Measurements from ENCODE around the gene MYO5B. TPM values are rescaled to one million over a fixed set of nuclear protein-coding genes. Genes with fewer than 3 reads are reported as not detected.

Gene MYO5B
- total RNA-seq, 5 donors from 2014 or later (not counting 1 experiment from before 2014, with no cell fraction given): 0.09 to 0.72 (median 0.50) TPM; not detected in 2

DNA sequence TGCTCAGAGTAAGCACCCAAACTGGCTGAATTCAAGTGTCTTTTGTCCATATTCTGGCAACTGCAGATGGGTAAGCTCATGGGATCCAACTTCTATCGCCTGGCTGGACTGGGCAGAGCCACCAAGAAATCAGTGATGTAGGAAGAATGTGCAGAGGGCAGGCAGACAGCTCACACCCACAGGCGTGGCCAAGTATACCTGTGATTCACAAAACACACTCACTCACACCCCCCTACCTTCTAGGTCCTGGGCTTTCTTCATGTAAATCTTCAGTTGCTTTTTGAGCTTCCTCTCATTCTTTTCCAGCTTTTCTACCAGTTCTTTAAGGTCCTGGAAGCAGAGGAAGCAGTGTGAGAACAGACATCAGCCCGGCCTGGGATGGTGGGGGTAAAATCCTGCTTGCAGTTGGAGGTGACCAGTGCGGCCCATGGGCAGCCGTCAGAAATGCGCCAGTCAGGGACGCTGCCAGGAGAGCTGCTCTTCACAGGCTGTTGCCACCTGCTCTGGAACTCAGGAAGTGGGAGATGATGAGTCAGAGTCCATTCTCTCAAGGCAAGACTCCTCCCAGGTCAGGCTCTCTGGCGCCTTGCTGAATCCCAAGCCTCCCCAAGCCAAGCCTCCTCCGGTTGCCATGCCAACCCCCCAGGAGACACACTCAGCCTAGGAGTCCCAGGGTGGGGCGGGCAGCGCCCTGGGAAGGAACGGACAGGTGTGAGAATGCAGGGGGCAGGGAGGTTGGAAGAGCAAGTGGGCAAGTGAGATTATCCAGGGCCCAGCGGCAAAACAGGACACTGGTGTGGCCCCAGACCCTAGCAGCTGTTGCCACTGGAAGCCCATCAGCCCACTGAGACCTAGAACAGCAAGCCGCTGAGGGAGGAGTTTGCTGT is 345.4 kb downstream of the MYO5B start:
- no peak overlapping the region for H3K27ac Mint-ChIP-seq
- DNase-seq (no peak), ATAC-seq (replicated peaks in 1 of 4) (no peak)
- no peaks in the 10 kb centered on the region for H3K4me1 Mint-ChIP-seq
- Histone ChIP-seq H3K4me1 (ENCODE audit: control insufficient read depth in 1 of 2, extremely low read depth in 1 of 2, insufficient read depth in 2 of 2, low read length in 2 of 2) (no peaks in the 10 kb centered on the region), H3K27me3 (replicated peaks in 1 of 2; ENCODE audit: control insufficient read depth in 2 of 2, extremely low read depth in 1 of 2, insufficient read depth in 2 of 2, low read length in 1 of 2) (peaks cover 0 to 45% of the 10 kb centered on the region in 2 experiments), H3K9me3 (no peaks in the 10 kb centered on the region), H3K36me3 (ENCODE audit: control insufficient read depth in 2 of 2, extremely low read depth in 1 of 2, insufficient read depth in 1 of 2, low read length in 1 of 2) (no peaks in the 10 kb centered on the region), H3K27ac (ENCODE audit: low read length) (no peak overlapping the region), H3K4me3 (ENCODE audit: control insufficient read depth in 1 of 2, extremely low read depth in 1 of 2, low read length in 1 of 2) (no peak overlapping the region)
- ChIA-PET POLR2A (interaction anchor here in 1 of 2 donors (0.7 kb wide), 1 partner anchor 478 kb away, joined by 3 read pairs; no protein-coding TSS in a partner anchor), CTCF (no interaction called here)
- WGBS (ENCODE audit: insufficient coverage): 65% methylated on average over 9 of the region's 14 CpGs
- H3K9me3 Mint-ChIP-seq: no peaks in the 10 kb centered on the region
- no peaks in the 10 kb centered on the region for H3K36me3 Mint-ChIP-seq
- H3K4me3 Mint-ChIP-seq: no peak overlapping the region
- H3K27me3 Mint-ChIP-seq: peaks cover 16 to 23% of the 10 kb centered on the region in 2 donors

DNA sequence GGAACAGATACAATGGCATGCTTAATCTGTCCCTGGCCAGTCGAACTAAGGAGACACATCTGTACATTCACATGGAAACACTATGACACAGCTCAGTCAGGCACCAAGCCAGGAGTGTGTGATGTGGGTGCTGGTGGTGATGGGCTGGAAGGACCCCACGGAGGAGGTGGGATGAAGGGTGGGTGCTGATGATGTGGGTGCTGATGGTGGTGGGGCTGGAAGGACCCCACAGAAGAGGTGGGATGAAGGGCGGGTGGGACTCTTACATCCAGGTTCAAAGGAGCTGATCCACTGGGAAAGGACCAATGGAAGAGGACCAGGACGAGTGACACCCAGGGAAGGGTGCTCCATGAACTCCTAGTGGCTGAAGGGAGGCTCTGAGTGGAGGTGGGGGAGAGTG is 346.8 kb downstream of the MYO5B start:
- POLR2A ChIA-PET: no interaction called here
- CTCF ChIA-PET: interaction anchor here in 1 of 2 donors (1.2 kb wide), 1 partner anchor 11 kb away, joined by 3 read pairs; no protein-coding TSS in a partner anchor
- Histone ChIP-seq H3K4me3 (ENCODE audit: control insufficient read depth in 1 of 2, extremely low read depth in 1 of 2, low read length in 1 of 2) (no peak overlapping the region), H3K27ac (ENCODE audit: low read length) (no peak overlapping the region), H3K9me3 (no peaks in the 10 kb centered on the region), H3K27me3 (replicated peaks in 1 of 2; ENCODE audit: control insufficient read depth in 2 of 2, extremely low read depth in 1 of 2, insufficient read depth in 2 of 2, low read length in 1 of 2) (peaks cover 0 to 49% of the 10 kb centered on the region in 2 experiments), H3K36me3 (ENCODE audit: control insufficient read depth in 2 of 2, extremely low read depth in 1 of 2, insufficient read depth in 1 of 2, low read length in 1 of 2) (no peaks in the 10 kb centered on the region), H3K4me1 (ENCODE audit: control insufficient read depth in 1 of 2, extremely low read depth in 1 of 2, insufficient read depth in 2 of 2, low read length in 2 of 2) (peaks cover 0 to 4% of the 10 kb centered on the region in 2 experiments)
- no peak for ATAC-seq (replicated peaks in 1 of 4)
- Mint-ChIP-seq H3K36me3 (no peaks in the 10 kb centered on the region), H3K4me1 (no peaks in the 10 kb centered on the region), H3K27me3 (peaks cover 16 to 23% of the 10 kb centered on the region in 2 donors), H3K9me3 (no peaks in the 10 kb centered on the region), H3K4me3 (no peak overlapping the region), H3K27ac (no peak overlapping the region)
- whole genome bisulfite sequencing (ENCODE audit: insufficient coverage): 73% methylated on average over 3 of the region's 4 CpGs
- no peak for DNase-seq

DNA sequence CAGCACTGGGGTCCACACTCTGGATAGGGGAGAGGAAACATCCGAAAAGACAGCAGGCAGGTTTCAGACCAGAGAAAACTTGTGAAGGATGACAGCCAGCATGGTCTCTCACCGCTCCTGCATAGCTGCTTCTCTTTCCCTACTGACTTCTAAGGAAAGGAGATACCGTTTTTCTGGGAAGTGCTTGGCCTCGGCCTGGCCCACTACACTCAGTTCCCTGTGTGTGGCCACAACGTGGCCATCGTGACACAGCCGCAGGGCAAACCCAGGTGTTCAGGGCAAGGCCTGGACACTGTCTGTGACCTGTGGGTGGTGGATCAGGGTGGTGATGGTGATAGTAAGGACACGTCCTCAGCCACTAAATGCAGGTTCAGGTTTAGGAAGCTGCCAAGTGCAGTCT is 347.4 kb downstream of the MYO5B start:
- H3K4me3 Mint-ChIP-seq: no peak overlapping the region
- peaks cover 16 to 23% of the 10 kb centered on the region in 2 donors for H3K27me3 Mint-ChIP-seq
- H3K9me3 Mint-ChIP-seq: no peaks in the 10 kb centered on the region
- H3K36me3 Mint-ChIP-seq: no peaks in the 10 kb centered on the region
- Histone ChIP-seq H3K9me3 (no peaks in the 10 kb centered on the region), H3K4me1 (ENCODE audit: control insufficient read depth in 1 of 2, extremely low read depth in 1 of 2, insufficient read depth in 2 of 2, low read length in 2 of 2) (peaks cover 0 to 4% of the 10 kb centered on the region in 2 experiments), H3K27me3 (replicated peaks in 1 of 2; ENCODE audit: control insufficient read depth in 2 of 2, extremely low read depth in 1 of 2, insufficient read depth in 2 of 2, low read length in 1 of 2) (peaks cover 0 to 49% of the 10 kb centered on the region in 2 experiments), H3K36me3 (ENCODE audit: control insufficient read depth in 2 of 2, extremely low read depth in 1 of 2, insufficient read depth in 1 of 2, low read length in 1 of 2) (no peaks in the 10 kb centered on the region), H3K4me3 (ENCODE audit: control insufficient read depth in 1 of 2, extremely low read depth in 1 of 2, low read length in 1 of 2) (no peak overlapping the region), H3K27ac (ENCODE audit: low read length) (no peak overlapping the region)
- ChIA-PET CTCF (interaction anchor here in 1 of 2 donors (1.2 kb wide), 1 partner anchor 11 kb away, joined by 3 read pairs; no protein-coding TSS in a partner anchor), POLR2A (no interaction called here)
- 89% methylated on average over 7 of the region's 8 CpGs for WGBS (ENCODE audit: insufficient coverage)
- DNase-seq: no peak
- no peaks in the 10 kb centered on the region for H3K4me1 Mint-ChIP-seq
- ATAC-seq (replicated peaks in 1 of 4): no peak
- H3K27ac Mint-ChIP-seq: no peak overlapping the region

DNA sequence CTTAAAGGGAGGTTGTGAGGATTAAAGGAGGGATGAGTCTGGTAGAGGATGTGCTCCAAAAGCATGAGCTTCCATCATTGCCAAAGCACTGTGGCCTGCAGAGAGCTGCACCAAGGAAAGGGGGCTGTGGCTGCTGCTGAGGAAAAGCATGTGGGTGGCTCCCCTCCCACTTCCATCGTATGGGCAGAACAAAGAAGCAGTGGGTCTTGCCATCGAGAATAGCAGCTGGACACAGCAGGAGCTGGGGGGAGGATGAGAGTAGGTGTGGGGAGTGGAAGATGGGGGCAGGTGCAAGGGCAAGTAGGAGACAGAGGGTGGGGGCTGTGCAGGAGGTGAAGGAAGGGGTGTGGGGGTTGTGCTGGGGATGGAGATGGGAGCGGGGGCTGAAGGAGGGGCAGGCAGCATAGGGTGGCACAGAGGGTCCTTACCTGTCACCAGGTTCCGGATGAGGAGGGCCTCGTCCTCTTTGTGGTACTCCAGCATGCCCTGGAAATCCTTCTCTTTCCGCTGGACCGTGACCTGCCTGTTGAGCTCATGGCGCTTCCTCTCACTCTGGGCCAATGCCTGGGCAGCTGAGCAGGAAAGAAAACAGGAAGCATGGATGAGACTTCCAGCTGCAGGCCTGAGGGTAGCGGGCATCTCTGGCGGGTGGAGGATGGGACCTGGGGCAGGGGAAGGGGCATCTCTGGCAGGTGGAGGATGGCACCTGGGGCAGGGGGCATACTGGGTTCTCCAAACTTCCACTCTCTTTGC is 348.1 kb downstream of the MYO5B start:
- Mint-ChIP-seq H3K36me3 (no peaks in the 10 kb centered on the region), H3K4me1 (no peaks in the 10 kb centered on the region), H3K27ac (no peak overlapping the region), H3K27me3 (peaks cover 16 to 23% of the 10 kb centered on the region in 2 donors), H3K9me3 (no peaks in the 10 kb centered on the region), H3K4me3 (no peak overlapping the region)
- no peaks in the 10 kb centered on the region for H3K9me3 ChIP-seq
- ATAC-seq (replicated peaks in 1 of 4) (no peak), DNase-seq (no peak)
- ChIA-PET CTCF (no interaction called here), POLR2A (interaction anchor here in 1 of 2 donors (0.5 kb wide), 1 partner anchor 63 kb away, joined by 3 read pairs; no protein-coding TSS in a partner anchor)
- no peak overlapping the region for H3K27ac ChIP-seq (ENCODE audit: low read length)
- H3K27me3 ChIP-seq (replicated peaks in 1 of 2; ENCODE audit: control insufficient read depth in 2 of 2, extremely low read depth in 1 of 2, insufficient read depth in 2 of 2, low read length in 1 of 2): peaks cover 0 to 49% of the 10 kb centered on the region in 2 experiments
- 90% methylated on average over 7 of the region's 10 CpGs for WGBS (ENCODE audit: insufficient coverage)
- peaks cover 0 to 4% of the 10 kb centered on the region in 2 experiments for H3K4me1 ChIP-seq (ENCODE audit: control insufficient read depth in 1 of 2, extremely low read depth in 1 of 2, insufficient read depth in 2 of 2, low read length in 2 of 2)
- H3K4me3 ChIP-seq (ENCODE audit: control insufficient read depth in 1 of 2, extremely low read depth in 1 of 2, low read length in 1 of 2): no peak overlapping the region
- H3K36me3 ChIP-seq (ENCODE audit: control insufficient read depth in 2 of 2, extremely low read depth in 1 of 2, insufficient read depth in 1 of 2, low read length in 1 of 2): no peaks in the 10 kb centered on the region

DNA sequence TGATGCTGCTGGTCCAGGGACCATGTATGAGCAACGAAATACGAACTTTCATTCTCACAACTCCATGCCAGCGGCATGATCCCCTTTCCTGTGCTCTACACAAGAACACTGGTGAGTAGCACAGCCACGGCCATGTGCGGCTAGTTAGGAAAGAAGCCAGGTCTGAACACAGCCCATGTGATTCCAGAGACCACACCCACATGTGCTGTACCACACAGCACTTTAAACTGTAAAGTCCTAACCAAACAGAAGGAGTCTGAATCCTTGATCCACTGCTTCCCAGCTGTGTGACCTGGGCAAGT is 348.6 kb downstream of the MYO5B start:
- Mint-ChIP-seq H3K27me3 (peaks cover 16 to 23% of the 10 kb centered on the region in 2 donors), H3K4me3 (no peak overlapping the region), H3K27ac (no peak overlapping the region), H3K9me3 (no peaks in the 10 kb centered on the region), H3K36me3 (no peaks in the 10 kb centered on the region), H3K4me1 (no peaks in the 10 kb centered on the region)
- POLR2A ChIA-PET: no interaction called here
- no peak overlapping the region for H3K27ac ChIP-seq (ENCODE audit: low read length)
- H3K36me3 ChIP-seq (ENCODE audit: control insufficient read depth in 2 of 2, extremely low read depth in 1 of 2, insufficient read depth in 1 of 2, low read length in 1 of 2): no peaks in the 10 kb centered on the region
- 89% methylated on average over 5 of the region's 5 CpGs for WGBS (ENCODE audit: insufficient coverage)
- no peak overlapping the region for H3K4me3 ChIP-seq (ENCODE audit: control insufficient read depth in 1 of 2, extremely low read depth in 1 of 2, low read length in 1 of 2)
- no peaks in the 10 kb centered on the region for H3K9me3 ChIP-seq
- ATAC-seq (replicated peaks in 1 of 4) (no peak), DNase-seq (no peak)
- peaks cover 0 to 49% of the 10 kb centered on the region in 2 experiments for H3K27me3 ChIP-seq (replicated peaks in 1 of 2; ENCODE audit: control insufficient read depth in 2 of 2, extremely low read depth in 1 of 2, insufficient read depth in 2 of 2, low read length in 1 of 2)
- H3K4me1 ChIP-seq (ENCODE audit: control insufficient read depth in 1 of 2, extremely low read depth in 1 of 2, insufficient read depth in 2 of 2, low read length in 2 of 2): peaks cover 0 to 4% of the 10 kb centered on the region in 2 experiments
- CTCF ChIA-PET: no interaction called here

DNA sequence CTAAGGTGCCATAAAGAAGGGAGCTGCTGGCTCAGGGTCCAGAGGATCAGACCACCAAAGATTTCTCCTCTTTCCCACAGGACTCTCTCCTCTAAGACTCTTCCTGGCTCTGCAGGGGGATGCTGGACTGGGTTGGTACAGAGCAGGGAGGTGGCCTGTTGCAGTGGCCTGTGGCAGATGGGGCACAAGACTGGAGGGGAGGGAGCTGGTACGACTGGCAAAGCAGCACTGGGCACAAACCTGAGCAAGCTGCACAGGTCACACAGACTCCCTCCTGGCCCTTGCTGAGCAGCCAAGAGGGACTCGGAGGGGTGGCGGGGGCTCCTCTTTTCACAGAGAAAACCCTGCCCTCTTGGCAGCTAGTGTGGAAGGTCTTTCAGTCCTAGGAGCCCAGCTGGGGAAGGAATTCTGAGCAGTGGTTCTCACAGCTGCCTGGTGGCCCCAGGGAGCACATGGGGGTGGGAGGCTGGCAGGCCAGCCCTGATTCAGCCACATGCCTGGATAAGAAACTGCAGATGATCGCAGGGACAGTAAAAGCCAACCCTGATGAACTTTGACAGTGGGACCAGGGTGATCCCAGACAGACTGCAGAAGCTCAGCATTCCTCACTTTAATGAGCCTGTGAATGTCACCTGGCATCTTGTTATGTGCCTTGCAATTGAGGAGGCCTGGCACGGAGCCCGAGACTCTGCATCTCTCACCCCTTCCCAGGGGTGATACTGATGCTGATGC is 349.2 kb downstream of the MYO5B start:
- H3K4me1 Mint-ChIP-seq: no peaks in the 10 kb centered on the region
- ChIA-PET CTCF (no interaction called here), POLR2A (interaction anchor here in 1 of 2 donors (0.6 kb wide), 1 partner anchor 192 kb away, joined by 3 read pairs; no protein-coding TSS in a partner anchor)
- Histone ChIP-seq H3K9me3 (no peaks in the 10 kb centered on the region), H3K4me1 (ENCODE audit: control insufficient read depth in 1 of 2, extremely low read depth in 1 of 2, insufficient read depth in 2 of 2, low read length in 2 of 2) (peaks cover 0 to 4% of the 10 kb centered on the region in 2 experiments), H3K27ac (ENCODE audit: low read length) (no peak overlapping the region), H3K4me3 (ENCODE audit: control insufficient read depth in 1 of 2, extremely low read depth in 1 of 2, low read length in 1 of 2) (no peak overlapping the region), H3K27me3 (replicated peaks in 1 of 2; ENCODE audit: control insufficient read depth in 2 of 2, extremely low read depth in 1 of 2, insufficient read depth in 2 of 2, low read length in 1 of 2) (peaks cover 0 to 49% of the 10 kb centered on the region in 2 experiments), H3K36me3 (ENCODE audit: control insufficient read depth in 2 of 2, extremely low read depth in 1 of 2, insufficient read depth in 1 of 2, low read length in 1 of 2) (no peaks in the 10 kb centered on the region)
- no peak overlapping the region for H3K4me3 Mint-ChIP-seq
- no peaks in the 10 kb centered on the region for H3K9me3 Mint-ChIP-seq
- DNase-seq (no peak), ATAC-seq (replicated peaks in 1 of 4) (no peak)
- H3K36me3 Mint-ChIP-seq: no peaks in the 10 kb centered on the region
- WGBS (ENCODE audit: insufficient coverage): 92% methylated on average over 4 of the region's 6 CpGs
- H3K27ac Mint-ChIP-seq: no peak overlapping the region
- H3K27me3 Mint-ChIP-seq: peaks cover 16 to 22% of the 10 kb centered on the region in 2 donors
